Fibroblast of lung (primary cell): Measurements from ENCODE around the gene MRPL39. TPM values are rescaled to one million over a fixed set of nuclear protein-coding genes. Genes with fewer than 3 reads are reported as not detected.

Experiments used
- DNase-seq, 2 donors: peaks; one replicate each; pipeline versions ENCODE4 v3.0.0 to v3.0.0-alpha.2; 2010; ENCODE audit warnings: low read depth in 2 of 2
- H2AFZ ChIP-seq: 2 replicates; pipeline ENCODE4 v1.5.1; 2012; ENCODE audit warnings: low read length, control low read depth, inconsistent platforms
- H3K27ac ChIP-seq: 2 replicates; pipeline ENCODE4 v1.5.1; 2011; ENCODE audit warnings: low read length, control low read depth; ENCODE audit not compliant: insufficient read depth
- H3K27me3 ChIP-seq: 2 replicates; pipeline ENCODE4 v1.5.1; 2011; ENCODE audit warnings: mild to moderate bottlenecking, low read length; ENCODE audit not compliant: control insufficient read depth, insufficient read depth
- H3K36me3 ChIP-seq: 2 replicates; pipeline ENCODE4 v1.5.1; 2011; ENCODE audit warnings: low read length; ENCODE audit not compliant: control insufficient read depth, insufficient read depth
- H3K4me1 ChIP-seq: 2 replicates; pipeline ENCODE4 v1.5.1; 2011; ENCODE audit warnings: low read length; ENCODE audit not compliant: control insufficient read depth, insufficient read depth; ENCODE audit errors: extremely low read depth
- H3K4me2 ChIP-seq: 2 replicates; pipeline ENCODE4 v1.5.1; 2011; ENCODE audit warnings: low read length, control low read depth; ENCODE audit not compliant: insufficient read depth; ENCODE audit errors: extremely low read depth
- H3K4me3 ChIP-seq, 4 experiments: fragments of 200-600 bp in 1 of 4; sonication (generic) in 1 of 4; replicated peaks in 1 of 4; 2 replicates each; pipeline ENCODE4 v1.5.1; 2011 to 2016; ENCODE audit warnings: low read length in 4 of 4, low read depth in 3 of 4, mild to moderate bottlenecking in 3 of 4, control low read depth in 2 of 4, inconsistent platforms in 1 of 4, mixed read lengths in 1 of 4; ENCODE audit not compliant: insufficient read depth in 1 of 4; ENCODE audit errors: control extremely low read depth in 1 of 4
- H3K79me2 ChIP-seq: 2 replicates; pipeline ENCODE4 v1.5.1; 2012; ENCODE audit warnings: mild to moderate bottlenecking, low read length, inconsistent platforms; ENCODE audit not compliant: control insufficient read depth, insufficient read depth
- H3K9ac ChIP-seq: 2 replicates; pipeline ENCODE4 v1.5.1; 2011; ENCODE audit warnings: mild to moderate bottlenecking, low read length, control low read depth; ENCODE audit not compliant: insufficient read depth
- H3K9me3 ChIP-seq: 2 replicates; pipeline ENCODE4 v1.5.1; 2012; ENCODE audit warnings: low read depth, low read length; ENCODE audit not compliant: control insufficient read depth, insufficient read depth
- H4K20me1 ChIP-seq: 2 replicates; pipeline ENCODE4 v1.5.1; 2011; ENCODE audit warnings: low read length; ENCODE audit not compliant: control insufficient read depth, insufficient read depth; ENCODE audit errors: extremely low read depth
- CTCF ChIP-seq, 2 donors: IDR thresholded peaks in 1 of 2; conservative IDR thresholded peaks in 1 of 2; 1 replicate in 1 of 2; 2 replicates in 1 of 2; pipeline ENCODE4 v1.5.1; 2011 to 2012; ENCODE audit warnings: low read length in 2 of 2, control low read depth in 1 of 2, inconsistent platforms in 1 of 2, low read depth in 1 of 2, mild to moderate bottlenecking in 1 of 2
- EZH2 ChIP-seq: IDR thresholded peaks from 2 replicates; pipeline ENCODE4 v1.5.1; 2012; ENCODE audit warnings: low read length, control low read depth, mild to moderate bottlenecking; ENCODE audit errors: missing control alignments
- polyA plus RNA-seq, 2 donors: library from polyadenylated mRNA; depleted of rRNA in 1 of 2; stranded (reverse) in 1 of 2; unstranded in 1 of 2; fragments of >200 nt; gene quantifications; 2 replicates each; pipeline ENCODE4 v1.2.1, GENCODE V29; 2011 to 2012; ENCODE audit warnings: missing spikeins in 1 of 2
- total RNA-seq: library from RNA; depleted of rRNA; stranded (reverse); fragments of >200 nt; gene quantifications from 2 replicates; pipeline ENCODE4 v1.2.1, GENCODE V29; 2014

The MRPL39 gene
- total and polyA plus RNA-seq, 2 donors (not counting 1 experiment from before 2014, with no cell fraction given) = 30.5 to 34.5 TPM

GRCh38 chr21:25563361-25564116, 43.7 kb downstream of the MRPL39 start:
- Histone ChIP-seq H3K9ac (no peak overlapping the region), H3K27me3 (no peaks in the 10 kb centered on the region), H3K27ac (no peak overlapping the region), H2AFZ (no peak overlapping the region), H3K4me1 (peaks cover 2% of the 10 kb centered on the region), H3K9me3 (no peaks in the 10 kb centered on the region), H3K36me3 (peaks cover 2% of the 10 kb centered on the region), H3K4me2 (peak overlapping the region; percentile 84), H3K79me2 (peaks cover 55% of the 10 kb centered on the region), H4K20me1 (no peaks in the 10 kb centered on the region), H3K4me3 (peak overlapping the region; percentile 65 to 86 (median 82))
- TF ChIP-seq EZH2 (no peak), CTCF (conservative IDR thresholded peaks at IDR 0.05 in 1 of 2, IDR thresholded peaks at IDR 0.05 in 1 of 2; ENCODE audit: low read depth in 1 of 2, low read length in 2 of 2) (no peak)
- DNase-seq = peak; percentile 53 to 69

DNA sequence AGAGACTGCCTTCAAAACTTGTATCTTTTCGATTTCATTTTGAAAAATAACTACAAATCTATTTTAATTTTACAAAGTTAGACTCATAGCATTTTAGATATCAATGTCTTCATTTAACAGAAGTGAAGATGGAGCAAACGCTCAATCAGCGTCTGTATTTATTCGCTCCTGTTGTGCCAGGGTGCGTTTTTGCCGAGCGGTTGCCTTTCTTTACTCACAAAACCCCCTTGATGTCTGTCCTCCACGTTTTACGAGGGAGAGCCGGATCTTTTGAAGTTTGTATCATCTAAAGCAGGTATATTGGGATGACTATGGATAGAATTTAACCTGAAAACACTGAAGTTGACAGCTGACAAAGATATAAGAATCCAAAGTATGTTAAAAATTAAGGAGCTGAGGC, 44.6 kb downstream of the MRPL39 start:
- Histone ChIP-seq H3K9me3 (no peaks in the 10 kb centered on the region), H3K27ac (peak overlapping the region; percentile 77), H3K79me2 (peaks cover 53% of the 10 kb centered on the region), H4K20me1 (no peaks in the 10 kb centered on the region), H3K36me3 (peaks cover 2% of the 10 kb centered on the region), H3K4me2 (peak overlapping the region; percentile 84), H3K27me3 (no peaks in the 10 kb centered on the region), H3K9ac (peak overlapping the region; percentile 79), H3K4me3 (peak overlapping the region; percentile 65 to 86 (median 82)), H3K4me1 (peaks cover 2% of the 10 kb centered on the region), H2AFZ (peak overlapping the region; percentile 88)
- TF ChIP-seq CTCF (conservative IDR thresholded peaks at IDR 0.05 in 1 of 2, IDR thresholded peaks at IDR 0.05 in 1 of 2; ENCODE audit: low read depth in 1 of 2, low read length in 2 of 2) (no peak), EZH2 (no peak)
- DNase-seq = peak in 1 of 2 donors; percentile 25

- H3K27ac ChIP-seq = peak overlapping the region; percentile 77
- H3K27me3 ChIP-seq = no peaks in the 10 kb centered on the region
Measured at GRCh38 chr21:25561668-25562641, 45.3 kb downstream of the MRPL39 start.

More at GRCh38 chr21:25561668-25562641, 45.3 kb downstream of the MRPL39 start:
- no peaks in the 10 kb centered on the region for H3K9me3 ChIP-seq
- TF ChIP-seq EZH2 (no peak), CTCF (conservative IDR thresholded peaks at IDR 0.05 in 1 of 2, IDR thresholded peaks at IDR 0.05 in 1 of 2; ENCODE audit: low read depth in 1 of 2, low read length in 2 of 2) (peak; percentile 23 to 39)
- H3K4me3 ChIP-seq = peak overlapping the region; percentile 65 to 86 (median 82)
- peak; percentile 80 to 82 for DNase-seq
- H3K36me3 ChIP-seq = peaks cover 2% of the 10 kb centered on the region
- peak overlapping the region; percentile 93 for H3K4me2 ChIP-seq
- no peaks in the 10 kb centered on the region for H4K20me1 ChIP-seq
- H3K9ac ChIP-seq = peak overlapping the region; percentile 79
- peaks cover 46% of the 10 kb centered on the region for H3K79me2 ChIP-seq
- H2AFZ ChIP-seq = peak overlapping the region; percentile 89
- no peaks in the 10 kb centered on the region for H3K4me1 ChIP-seq
